NCI-H345 treated with DMSO at 0.1 percent for 48 hours (cell line): Measurements from ENCODE around the gene C1orf210.

Experiments used
- DNase-seq: peaks from one replicate; lab custom pipeline; 2025; ENCODE audit not compliant: unreplicated experiment; lab: John Stamatoyannopoulos, UW

The C1orf210 gene

DNA sequence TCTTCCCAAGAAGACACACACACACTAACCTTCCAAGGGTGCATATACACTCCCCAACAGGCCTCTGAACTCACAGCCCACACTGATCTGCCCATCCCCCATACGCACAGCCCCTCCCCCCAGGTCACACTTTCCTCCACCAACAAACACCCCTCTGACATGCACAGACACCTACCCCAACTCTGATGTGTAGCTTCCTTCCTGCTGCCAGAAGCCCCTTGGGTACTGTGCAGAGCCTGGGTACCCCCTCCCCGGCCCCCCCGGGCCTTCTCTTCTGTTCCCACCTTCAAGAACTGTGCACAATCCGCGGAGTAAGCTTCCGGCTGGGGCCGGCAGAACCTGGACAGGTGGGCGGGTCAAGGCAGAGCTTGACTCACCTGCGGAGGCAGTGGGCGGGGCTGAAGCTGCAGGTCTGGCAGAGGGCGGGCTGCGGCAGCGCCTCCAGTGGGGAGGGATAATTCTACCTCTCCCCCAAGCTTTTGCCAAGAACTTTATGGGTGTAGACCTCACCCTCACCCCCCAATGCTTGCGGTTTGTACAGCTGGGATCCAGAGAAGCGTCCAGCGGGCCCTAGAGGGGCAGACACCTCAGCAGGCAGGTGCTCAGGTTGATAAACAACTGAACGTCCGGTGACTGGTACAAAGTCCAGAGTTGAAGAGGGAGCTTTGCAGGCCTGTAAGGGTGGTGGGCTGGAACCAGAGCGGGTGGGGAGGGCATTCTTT, at the start of gene C1orf210:
C1orf210 (minus strand) TSS at position 313 of the 722 bp plus-strand sequence. CDS start 2,311 bp downstream, outside the sequence.
- DNase-seq, result peak; percentile 64

DNA sequence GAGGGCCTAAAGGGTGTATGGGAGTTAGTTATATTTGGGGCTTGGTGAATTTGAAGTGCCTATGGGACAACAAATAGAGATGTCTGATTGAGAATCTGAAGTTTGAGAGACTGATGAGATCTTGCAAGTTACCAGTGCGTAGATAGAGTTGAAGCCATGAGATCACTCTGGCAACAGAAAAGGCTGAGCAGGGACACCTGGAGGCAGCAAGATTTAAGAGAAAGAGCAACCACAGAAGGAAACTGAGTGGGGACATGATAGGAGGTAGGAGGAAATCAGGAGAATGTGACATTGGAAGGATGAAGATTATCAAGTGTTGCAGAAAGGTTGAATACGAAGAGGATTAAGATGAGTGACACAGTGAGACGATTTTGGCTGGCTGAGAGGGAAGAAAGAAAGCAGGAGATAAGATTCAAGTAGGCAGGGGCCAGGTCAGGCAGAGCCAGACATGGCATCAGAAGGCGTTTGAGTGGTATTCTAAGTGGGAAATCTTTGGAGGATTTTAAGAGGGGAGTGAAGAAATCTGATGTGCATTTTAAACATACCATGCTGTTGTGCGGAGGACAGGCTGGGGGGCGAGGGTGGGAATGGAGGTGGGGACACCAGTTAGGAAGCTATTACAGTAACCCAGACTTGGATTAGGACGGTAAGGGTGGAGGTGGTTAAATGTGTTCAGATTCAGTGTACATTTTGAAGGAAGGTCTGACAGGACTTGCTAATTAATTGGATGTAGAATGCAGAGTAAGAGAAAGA, 49.2 kb upstream of the C1orf210 start:
- DNase-seq, result no peak

- peak; percentile 23 for DNase-seq
Observed at GRCh38 chr1:43331688-43332087, 46.3 kb upstream of the C1orf210 start.

GRCh38 chr1:43329995-43330751, 44.8 kb upstream of the C1orf210 start:
- DNase-seq, result no peak

GRCh38 chr1:43327549-43328292, 42.3 kb upstream of the C1orf210 start:
- DNase-seq, result no peak

- no peak for DNase-seq
Observed at GRCh38 chr1:43325381-43325780, 40.0 kb upstream of the C1orf210 start.

DNA sequence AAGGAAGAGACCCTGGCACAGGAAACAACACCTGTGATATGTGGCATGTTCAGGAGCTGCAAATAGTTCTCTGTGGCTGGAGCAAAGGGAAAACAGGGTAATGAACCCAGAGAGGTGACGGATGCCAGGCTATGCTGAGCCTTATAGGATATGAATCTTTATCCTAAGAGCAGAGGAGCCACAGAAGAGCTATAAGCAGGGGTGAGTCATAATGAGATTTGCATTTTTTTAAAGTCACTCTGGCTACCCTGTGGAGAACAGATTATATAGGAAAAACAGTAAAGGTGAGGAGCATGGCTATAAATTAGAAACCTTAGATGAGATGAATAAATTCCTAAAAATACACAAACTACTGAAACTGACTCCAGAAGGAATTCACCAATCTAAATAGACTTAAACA, 39.4 kb upstream of the C1orf210 start:
- DNase-seq, result no peak

- DNase-seq, result no peak
Observed at GRCh38 chr1:43322506-43322905, 37.1 kb upstream of the C1orf210 start.

GRCh38 chr1:43321331-43321891, 36.0 kb upstream of the C1orf210 start:
- no peak for DNase-seq

DNA sequence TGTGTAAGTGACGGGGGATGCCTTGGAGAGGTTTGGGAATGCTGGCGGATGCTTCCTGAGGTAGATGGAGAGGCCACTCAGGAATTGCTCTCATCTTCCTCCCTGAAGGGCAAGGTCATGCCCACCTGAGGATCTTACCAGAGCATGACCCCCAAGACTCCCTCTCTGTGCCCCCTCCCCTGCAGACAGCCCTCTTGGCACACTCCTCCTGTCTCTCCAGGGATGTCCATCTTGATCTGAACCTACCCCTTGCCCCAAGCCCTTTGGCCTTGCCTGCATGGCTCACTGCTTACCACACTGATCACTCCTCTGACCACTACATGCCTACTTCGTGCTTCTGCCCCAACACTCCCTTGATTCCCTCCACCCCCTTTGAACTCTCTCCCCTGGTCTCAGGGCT, 34.4 kb upstream of the C1orf210 start:
- DNase-seq, result no peak

GRCh38 chr1:43319288-43319687, 33.9 kb upstream of the C1orf210 start:
- no peak for DNase-seq

GRCh38 chr1:43318831-43319230, 33.5 kb upstream of the C1orf210 start:
- DNase-seq, result no peak

DNA sequence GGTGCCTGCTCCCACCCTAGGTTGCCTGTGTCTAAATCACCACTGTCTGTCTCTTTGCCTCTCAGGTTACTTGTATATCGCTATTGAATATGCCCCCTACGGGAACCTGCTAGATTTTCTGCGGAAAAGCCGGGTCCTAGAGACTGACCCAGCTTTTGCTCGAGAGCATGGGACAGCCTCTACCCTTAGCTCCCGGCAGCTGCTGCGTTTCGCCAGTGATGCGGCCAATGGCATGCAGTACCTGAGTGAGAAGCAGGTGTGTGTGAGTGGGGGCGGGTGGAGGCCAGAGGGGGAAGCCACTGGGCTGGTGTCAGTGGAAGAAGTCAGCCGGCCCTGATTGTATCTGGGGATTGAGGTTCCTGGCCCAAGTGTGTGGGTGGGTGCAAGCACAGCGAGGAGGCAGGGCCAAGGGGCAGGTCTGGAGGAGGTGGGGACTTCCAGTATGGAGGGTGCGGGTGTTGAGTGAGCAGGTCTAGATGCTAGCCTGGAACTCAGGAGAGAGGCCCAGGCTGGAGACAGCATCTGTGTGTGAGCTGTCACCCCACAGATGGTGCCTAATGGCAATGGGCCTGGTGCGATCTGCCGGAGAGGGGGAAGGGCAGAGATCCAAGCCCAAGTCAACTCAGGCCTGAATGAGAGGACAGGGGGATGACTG, 32.6 kb upstream of the C1orf210 start:
- no peak for DNase-seq

- DNase-seq, result no peak
Observed at GRCh38 chr1:43316738-43317520, 31.5 kb upstream of the C1orf210 start.

DNA sequence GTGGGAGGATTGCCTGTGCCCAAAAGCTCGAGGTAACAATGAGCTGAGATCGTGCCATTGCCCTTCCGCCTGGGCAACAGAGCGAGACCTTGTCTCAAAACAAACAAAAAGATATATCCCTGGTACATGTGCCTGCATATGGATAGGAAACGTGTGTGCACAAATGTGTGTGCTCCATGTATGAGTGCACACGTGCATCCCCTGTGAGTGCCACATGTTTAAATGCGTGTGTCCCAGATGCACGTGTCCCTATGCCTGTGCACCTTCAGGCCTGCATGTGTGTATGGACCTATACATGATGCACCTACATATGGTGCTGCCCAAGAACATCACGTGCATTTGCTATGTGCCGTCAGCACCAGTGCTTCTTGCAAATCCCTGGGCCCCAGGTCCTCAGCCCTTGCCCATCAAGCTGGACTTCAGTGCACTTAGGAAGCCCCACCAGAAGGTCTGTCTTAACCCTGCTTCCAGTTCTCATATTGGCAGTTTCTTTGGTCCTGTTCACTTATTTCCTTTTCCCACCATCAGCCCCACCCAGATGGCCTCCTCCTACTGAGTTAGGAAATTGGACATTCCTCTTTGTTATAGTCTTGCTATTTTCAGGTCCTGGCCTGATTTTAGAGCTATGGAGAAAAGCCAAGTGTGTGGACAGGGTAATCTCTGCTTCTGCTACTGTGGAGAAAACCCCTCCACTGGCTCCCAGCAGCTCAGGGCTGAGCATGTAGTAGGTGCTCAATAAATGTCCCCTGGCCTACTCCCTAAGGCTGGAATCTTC, 30.8 kb upstream of the C1orf210 start:
- no peak for DNase-seq

GRCh38 chr1:43315481-43315880, 30.1 kb upstream of the C1orf210 start:
- no peak for DNase-seq

- DNase-seq, result no peak
Observed at GRCh38 chr1:43314233-43314632, 28.9 kb upstream of the C1orf210 start.

DNA sequence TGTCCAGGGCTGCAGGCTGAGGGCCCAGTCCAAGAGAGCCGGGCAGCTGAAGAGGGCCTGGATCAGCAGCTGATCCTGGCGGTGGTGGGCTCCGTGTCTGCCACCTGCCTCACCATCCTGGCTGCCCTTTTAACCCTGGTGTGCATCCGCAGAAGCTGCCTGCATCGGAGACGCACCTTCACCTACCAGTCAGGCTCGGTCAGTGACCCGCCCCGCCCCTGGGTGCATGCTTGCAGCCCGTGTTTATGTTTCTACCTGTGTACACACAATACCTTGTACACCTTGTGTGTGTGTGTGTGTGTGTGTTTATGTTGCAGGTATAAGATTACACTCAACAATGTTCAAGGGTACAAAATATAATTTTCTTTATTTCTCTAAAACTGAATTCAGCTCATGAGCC, 28.4 kb upstream of the C1orf210 start:
- DNase-seq, result no peak
